Forelimb muscle (tissue), 1 donor: ENCODE measurements around the gene SLC4A8. TPM values are rescaled to one million over a fixed set of nuclear protein-coding genes. Genes with fewer than 3 reads are reported as not detected.
A peak's percentile ranks its signal among the peaks of the same experiment; 100 is the strongest.
"Not testable (repeated sequence)": the region's sequence is repeated elsewhere in the genome, so short reads cannot be mapped to it uniquely, and the experiment has no call there.

Experiments
- DNase-seq: peaks from one replicate; pipeline ENCODE4 v3.0.0-alpha.2; 2013; ENCODE audit warnings: low read depth
- polyA plus RNA-seq: library from polyadenylated mRNA; unstranded; fragments of 120-200 nt; gene quantifications from one replicate; pipeline ENCODE4 v1.2.1, GENCODE V29; 2013; ENCODE audit not compliant: insufficient read length

The SLC4A8 gene
- polyA plus RNA-seq, 1 donor: 0.65 TPM

- DNase-seq: no peak
These were observed 50.9 kb downstream of the SLC4A8 start for GRCh38 chr12:51475543-51475942.

- no peak for DNase-seq
These were observed 56.3 kb downstream of the SLC4A8 start for GRCh38 chr12:51480978-51481377.

- peak; percentile 38 for DNase-seq
These were observed 58.5 kb downstream of the SLC4A8 start for GRCh38 chr12:51482929-51483697.

GRCh38 chr12:51484119-51484518, 59.5 kb downstream of the SLC4A8 start:
- no peak for DNase-seq

- no peak for DNase-seq
These were observed 63.6 kb downstream of the SLC4A8 start for GRCh38 chr12:51488281-51488680.

GRCh38 chr12:51493281-51493680, 68.7 kb downstream of the SLC4A8 start:
- no peak for DNase-seq

GRCh38 chr12:51496895-51497294, 72.3 kb downstream of the SLC4A8 start:
- no peak for DNase-seq

- no peak for DNase-seq
These were observed 80.2 kb downstream of the SLC4A8 start for GRCh38 chr12:51504851-51505250.

GRCh38 chr12:51505360-51506105, 80.9 kb downstream of the SLC4A8 start:
- peak; percentile 29 for DNase-seq

GRCh38 chr12:51507178-51507577, 82.5 kb downstream of the SLC4A8 start:
- DNase-seq: no peak

- peak; percentile 46 for DNase-seq
These were observed 83.7 kb downstream of the SLC4A8 start for GRCh38 chr12:51508285-51508684.

GRCh38 chr12:51511546-51512260, 87.1 kb downstream of the SLC4A8 start:
- DNase-seq: no peak

GRCh38 chr12:51512438-51512837, 87.8 kb downstream of the SLC4A8 start:
- DNase-seq: no peak

GRCh38 chr12:51515037-51515436, 90.4 kb downstream of the SLC4A8 start:
- not testable (repeated sequence) for DNase-seq

GRCh38 chr12:51517316-51517715, 92.7 kb downstream of the SLC4A8 start:
- no peak for DNase-seq

GRCh38 chr12:51517800-51518199, 93.2 kb downstream of the SLC4A8 start:
- no peak for DNase-seq

GRCh38 chr12:51519755-51520154, 95.1 kb downstream of the SLC4A8 start:
- no peak for DNase-seq

GRCh38 chr12:51520576-51521325, 96.1 kb downstream of the SLC4A8 start:
- DNase-seq: no peak

- DNase-seq: no peak
These were observed 97.1 kb downstream of the SLC4A8 start for GRCh38 chr12:51521554-51522276.

GRCh38 chr12:51522696-51523095, 98.1 kb downstream of the SLC4A8 start:
- no peak for DNase-seq

- DNase-seq: no peak
These were observed 99.8 kb downstream of the SLC4A8 start for GRCh38 chr12:51524386-51524901.
